Fibroblast of lung (primary cell): ENCODE measurements around the gene KCNJ6. TPM values are rescaled to one million over a fixed set of nuclear protein-coding genes. Genes with fewer than 3 reads are reported as not detected.
A peak's percentile ranks its signal among the peaks of the same experiment; 100 is the strongest.

Experiments
- DNase-seq, 2 donors: peaks; one replicate each; pipeline versions ENCODE4 v3.0.0 to v3.0.0-alpha.2; 2010; ENCODE audit warnings: low read depth in 2 of 2
- H2AFZ ChIP-seq: 2 replicates; pipeline ENCODE4 v1.5.1; 2012; ENCODE audit warnings: low read length, control low read depth, inconsistent platforms
- H3K27ac ChIP-seq: 2 replicates; pipeline ENCODE4 v1.5.1; 2011; ENCODE audit warnings: low read length, control low read depth; ENCODE audit not compliant: insufficient read depth
- H3K27me3 ChIP-seq: 2 replicates; pipeline ENCODE4 v1.5.1; 2011; ENCODE audit warnings: mild to moderate bottlenecking, low read length; ENCODE audit not compliant: control insufficient read depth, insufficient read depth
- H3K36me3 ChIP-seq: 2 replicates; pipeline ENCODE4 v1.5.1; 2011; ENCODE audit warnings: low read length; ENCODE audit not compliant: control insufficient read depth, insufficient read depth
- H3K4me1 ChIP-seq: 2 replicates; pipeline ENCODE4 v1.5.1; 2011; ENCODE audit warnings: low read length; ENCODE audit not compliant: control insufficient read depth, insufficient read depth; ENCODE audit errors: extremely low read depth
- H3K4me2 ChIP-seq: 2 replicates; pipeline ENCODE4 v1.5.1; 2011; ENCODE audit warnings: low read length, control low read depth; ENCODE audit not compliant: insufficient read depth; ENCODE audit errors: extremely low read depth
- H3K4me3 ChIP-seq, 4 experiments: fragments of 200-600 bp in 1 of 4; sonication (generic) in 1 of 4; replicated peaks in 1 of 4; 2 replicates each; pipeline ENCODE4 v1.5.1; 2011 to 2016; ENCODE audit warnings: low read length in 4 of 4, low read depth in 3 of 4, mild to moderate bottlenecking in 3 of 4, control low read depth in 2 of 4, inconsistent platforms in 1 of 4, mixed read lengths in 1 of 4; ENCODE audit not compliant: insufficient read depth in 1 of 4; ENCODE audit errors: control extremely low read depth in 1 of 4
- H3K79me2 ChIP-seq: 2 replicates; pipeline ENCODE4 v1.5.1; 2012; ENCODE audit warnings: mild to moderate bottlenecking, low read length, inconsistent platforms; ENCODE audit not compliant: control insufficient read depth, insufficient read depth
- H3K9ac ChIP-seq: 2 replicates; pipeline ENCODE4 v1.5.1; 2011; ENCODE audit warnings: mild to moderate bottlenecking, low read length, control low read depth; ENCODE audit not compliant: insufficient read depth
- H3K9me3 ChIP-seq: 2 replicates; pipeline ENCODE4 v1.5.1; 2012; ENCODE audit warnings: low read depth, low read length; ENCODE audit not compliant: control insufficient read depth, insufficient read depth
- H4K20me1 ChIP-seq: 2 replicates; pipeline ENCODE4 v1.5.1; 2011; ENCODE audit warnings: low read length; ENCODE audit not compliant: control insufficient read depth, insufficient read depth; ENCODE audit errors: extremely low read depth
- EZH2 ChIP-seq: IDR thresholded peaks from 2 replicates; pipeline ENCODE4 v1.5.1; 2012; ENCODE audit warnings: low read length, control low read depth, mild to moderate bottlenecking; ENCODE audit errors: missing control alignments
- polyA plus RNA-seq, 2 donors: library from polyadenylated mRNA; depleted of rRNA in 1 of 2; stranded (reverse) in 1 of 2; unstranded in 1 of 2; fragments of >200 nt; gene quantifications; 2 replicates each; pipeline ENCODE4 v1.2.1, GENCODE V29; 2011 to 2012; ENCODE audit warnings: missing spikeins in 1 of 2
- total RNA-seq: library from RNA; depleted of rRNA; stranded (reverse); fragments of >200 nt; gene quantifications from 2 replicates; pipeline ENCODE4 v1.2.1, GENCODE V29; 2014
- TF ChIP-seq, protein P1 (sequence below), 2 donors: IDR thresholded peaks in 1 of 2; conservative IDR thresholded peaks in 1 of 2; 1 replicate in 1 of 2; 2 replicates in 1 of 2; pipeline ENCODE4 v1.5.1; 2011 to 2012; ENCODE audit warnings: low read length in 2 of 2, control low read depth in 1 of 2, inconsistent platforms in 1 of 2, low read depth in 1 of 2, mild to moderate bottlenecking in 1 of 2

KCNJ6 gene
- total and polyA plus RNA-seq, 2 donors (not counting 1 experiment from before 2014, with no cell fraction given) = under 0.01 to 7.6 TPM

DNA sequence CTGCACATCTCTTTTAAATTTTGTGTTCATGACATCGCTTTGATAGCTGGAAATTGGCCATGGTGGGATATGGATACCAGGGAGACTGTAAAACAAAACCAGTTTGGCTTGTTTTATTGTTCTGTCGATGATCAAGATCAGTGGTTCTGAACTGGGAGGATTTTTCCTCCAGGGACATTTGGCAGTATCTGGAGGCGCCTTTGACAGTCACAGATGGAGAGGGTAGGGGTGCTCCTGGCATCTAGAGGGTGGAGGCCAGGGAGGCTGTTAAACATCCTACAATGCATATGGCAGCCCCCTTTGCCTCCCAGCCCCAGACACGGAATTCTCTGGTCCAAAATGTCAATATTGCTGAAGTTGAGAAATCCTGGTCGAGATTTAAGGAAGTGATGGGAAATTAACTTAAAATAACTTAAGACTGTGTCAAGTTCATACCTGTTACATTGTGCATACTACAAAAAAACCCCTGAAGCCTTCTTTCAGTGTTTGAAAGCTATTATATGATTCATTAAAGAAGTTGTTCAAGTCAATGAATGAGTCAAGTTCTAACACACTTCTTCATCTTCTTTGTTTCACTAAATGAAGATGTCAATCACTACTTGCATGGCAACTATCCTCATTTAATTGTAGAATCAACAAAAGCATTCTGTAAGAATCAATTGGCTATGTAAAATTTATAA is 150.9 kb downstream of the KCNJ6 start:
- no peak overlapping the region for H2AFZ ChIP-seq

DNA sequence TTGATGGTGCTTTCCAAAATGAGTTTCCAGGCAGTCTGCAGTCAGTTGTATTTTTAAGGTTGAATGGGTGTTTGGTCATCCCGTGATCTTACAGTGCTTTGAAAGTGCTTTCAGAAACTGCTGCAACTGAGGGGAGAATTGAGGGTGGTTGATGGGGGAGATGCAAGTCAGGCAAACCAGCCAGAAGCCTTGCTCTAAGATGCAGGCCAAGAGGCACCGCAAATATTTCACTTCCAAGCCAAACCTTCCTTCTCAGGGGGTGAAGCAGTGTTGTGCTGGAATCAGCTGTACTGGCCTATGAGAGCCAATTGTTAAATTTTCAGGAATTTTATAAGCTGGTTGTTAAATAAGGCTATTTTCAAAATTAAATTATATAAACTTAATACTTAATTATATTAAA is 151.6 kb downstream of the KCNJ6 start:
- Histone ChIP-seq H3K36me3 (no peaks in the 10 kb centered on the region), H3K9me3 (no peaks in the 10 kb centered on the region), H3K4me3 (no peak overlapping the region), H3K4me1 (peaks cover 4% of the 10 kb centered on the region), H3K27ac (no peak overlapping the region), H4K20me1 (no peaks in the 10 kb centered on the region), H3K4me2 (no peak overlapping the region), H2AFZ (no peak overlapping the region), H3K9ac (no peak overlapping the region), H3K79me2 (no peaks in the 10 kb centered on the region), H3K27me3 (no peaks in the 10 kb centered on the region)
- peak in 1 of 2 donors; percentile 64 for DNase-seq
- TF ChIP-seq EZH2 = no peak
- TF ChIP-seq, protein P1, sequence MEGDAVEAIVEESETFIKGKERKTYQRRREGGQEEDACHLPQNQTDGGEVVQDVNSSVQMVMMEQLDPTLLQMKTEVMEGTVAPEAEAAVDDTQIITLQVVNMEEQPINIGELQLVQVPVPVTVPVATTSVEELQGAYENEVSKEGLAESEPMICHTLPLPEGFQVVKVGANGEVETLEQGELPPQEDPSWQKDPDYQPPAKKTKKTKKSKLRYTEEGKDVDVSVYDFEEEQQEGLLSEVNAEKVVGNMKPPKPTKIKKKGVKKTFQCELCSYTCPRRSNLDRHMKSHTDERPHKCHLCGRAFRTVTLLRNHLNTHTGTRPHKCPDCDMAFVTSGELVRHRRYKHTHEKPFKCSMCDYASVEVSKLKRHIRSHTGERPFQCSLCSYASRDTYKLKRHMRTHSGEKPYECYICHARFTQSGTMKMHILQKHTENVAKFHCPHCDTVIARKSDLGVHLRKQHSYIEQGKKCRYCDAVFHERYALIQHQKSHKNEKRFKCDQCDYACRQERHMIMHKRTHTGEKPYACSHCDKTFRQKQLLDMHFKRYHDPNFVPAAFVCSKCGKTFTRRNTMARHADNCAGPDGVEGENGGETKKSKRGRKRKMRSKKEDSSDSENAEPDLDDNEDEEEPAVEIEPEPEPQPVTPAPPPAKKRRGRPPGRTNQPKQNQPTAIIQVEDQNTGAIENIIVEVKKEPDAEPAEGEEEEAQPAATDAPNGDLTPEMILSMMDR (conservative IDR thresholded peaks at IDR 0.05 in 1 of 2, IDR thresholded peaks at IDR 0.05 in 1 of 2; ENCODE audit: low read depth in 1 of 2, low read length in 2 of 2) = no peak

More for the DNA sequence above, 150.9 kb downstream of the KCNJ6 start:
- no peaks in the 10 kb centered on the region for H3K9me3 ChIP-seq
- H3K4me3 ChIP-seq = no peak overlapping the region
- no peak for DNase-seq
- H3K27me3 ChIP-seq = no peaks in the 10 kb centered on the region
- H3K4me2 ChIP-seq = no peak overlapping the region
- no peaks in the 10 kb centered on the region for H4K20me1 ChIP-seq
- no peak overlapping the region for H3K27ac ChIP-seq
- H3K9ac ChIP-seq = no peak overlapping the region
- no peaks in the 10 kb centered on the region for H3K36me3 ChIP-seq
- no peaks in the 10 kb centered on the region for H3K79me2 ChIP-seq
- peaks cover 4% of the 10 kb centered on the region for H3K4me1 ChIP-seq
- TF ChIP-seq, protein P1 (conservative IDR thresholded peaks at IDR 0.05 in 1 of 2, IDR thresholded peaks at IDR 0.05 in 1 of 2; ENCODE audit: low read depth in 1 of 2, low read length in 2 of 2) = no peak
- TF ChIP-seq EZH2 = no peak

DNA sequence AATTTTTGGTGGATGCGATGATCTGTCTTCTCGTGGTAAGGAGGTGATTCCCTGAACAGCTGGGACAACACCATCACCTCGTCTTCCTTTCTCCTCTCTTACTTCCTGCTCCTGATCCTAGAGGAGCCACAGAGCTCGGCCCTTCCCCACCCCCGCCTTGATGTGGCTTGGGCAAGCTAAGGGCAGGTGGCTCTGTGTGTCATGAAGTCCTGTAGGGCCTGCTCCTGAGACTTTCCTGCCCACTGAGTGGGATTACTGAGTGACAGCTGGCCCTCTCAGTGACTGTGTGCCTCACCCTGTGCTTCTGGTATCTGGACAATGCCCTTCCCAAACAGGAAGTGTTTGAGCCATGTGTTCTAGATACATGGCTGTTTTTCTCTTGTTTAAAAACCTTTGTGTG is 153.0 kb downstream of the KCNJ6 start:
- no peaks in the 10 kb centered on the region for H3K9me3 ChIP-seq
- H3K9ac ChIP-seq = no peak overlapping the region
- no peak overlapping the region for H2AFZ ChIP-seq
- H3K4me1 ChIP-seq = peaks cover 4% of the 10 kb centered on the region
- DNase-seq = no peak
- no peak overlapping the region for H3K4me2 ChIP-seq
- H3K27me3 ChIP-seq = no peaks in the 10 kb centered on the region
- no peaks in the 10 kb centered on the region for H3K36me3 ChIP-seq
- TF ChIP-seq, protein P1 (conservative IDR thresholded peaks at IDR 0.05 in 1 of 2, IDR thresholded peaks at IDR 0.05 in 1 of 2; ENCODE audit: low read depth in 1 of 2, low read length in 2 of 2) = no peak
- no peak for TF ChIP-seq EZH2
- H3K27ac ChIP-seq = no peak overlapping the region
- no peak overlapping the region for H3K4me3 ChIP-seq
- H3K79me2 ChIP-seq = no peaks in the 10 kb centered on the region
- no peaks in the 10 kb centered on the region for H4K20me1 ChIP-seq
